HepG2 (cell line): Measurements from ENCODE around the gene NEK7.

Experiments
- ATF7 ChIP-seq, 2 experiments: fragments of 450-650 bp in 1 of 2; sonication (generic) in 1 of 2; formaldehyde crosslinking in 1 of 2; IDR thresholded peaks; 2 replicates each; pipeline versions ENCODE4 v1.4.0 to v1.6.1; 2016 to 2020; ENCODE audit warnings: antibody characterized with exemption in 1 of 2, mild to moderate bottlenecking in 1 of 2, missing genetic modification reagents in 1 of 2
- CREB1 ChIP-seq, 2 experiments: fragments of 450-650 bp in 1 of 2; IDR thresholded peaks; 2 replicates each; pipeline ENCODE4 v1.6.1; 2016 to 2017; ENCODE audit warnings: control low read depth in 1 of 2, mild to moderate bottlenecking in 1 of 2, missing compliant biosample characterization in 1 of 2, missing genetic modification characterization in 1 of 2
- EED ChIP-seq: sonication (generic); formaldehyde crosslinking; IDR thresholded peaks from 2 replicates; pipeline ENCODE4 v1.5.0; 2020; ENCODE audit warnings: mild to moderate bottlenecking, missing genetic modification reagents
- HNRNPH1 ChIP-seq: fragments of 200-400 bp; formaldehyde crosslinking; optimal IDR thresholded peaks from 2 replicates; pipeline ENCODE3; 2017; ENCODE audit warnings: mild to moderate bottlenecking, low read depth, low read length
- JUND ChIP-seq: sonication (generic); formaldehyde crosslinking; IDR thresholded peaks from 2 replicates; pipeline ENCODE4 v1.8.0; 2022; ENCODE audit warnings: mild to moderate bottlenecking, missing genetic modification reagents
- MTA1 ChIP-seq: sonication (generic); formaldehyde crosslinking; IDR thresholded peaks from 2 replicates; pipeline ENCODE4 v1.4.0; 2020; ENCODE audit warnings: missing genetic modification reagents, mild to moderate bottlenecking, borderline replicate concordance
- MTA3 ChIP-seq: sonication (generic); formaldehyde crosslinking; IDR thresholded peaks from 2 replicates; pipeline ENCODE4 v1.4.0; 2020; ENCODE audit warnings: missing genetic modification reagents
- ONECUT2 ChIP-seq: sonication (generic); formaldehyde crosslinking; IDR thresholded peaks from 2 replicates; pipeline ENCODE4 v1.4.0; 2020; ENCODE audit warnings: missing genetic modification reagents
- TAF1 ChIP-seq: sonication (generic); formaldehyde crosslinking; IDR thresholded peaks from 2 replicates; pipeline ENCODE4 v1.4.0; 2020; ENCODE audit warnings: missing genetic modification reagents
- ZNF83 ChIP-seq: sonication (generic); formaldehyde crosslinking; IDR thresholded peaks from 2 replicates; pipeline ENCODE4 v1.4.0; 2020; ENCODE audit warnings: missing genetic modification reagents, mild to moderate bottlenecking, borderline replicate concordance
- TF ChIP-seq, protein P1 (sequence below): sonication (generic); formaldehyde crosslinking; IDR thresholded peaks from 2 replicates; pipeline ENCODE4 v1.4.0; 2020; ENCODE audit warnings: mild to moderate bottlenecking, missing genetic modification reagents

DNA sequence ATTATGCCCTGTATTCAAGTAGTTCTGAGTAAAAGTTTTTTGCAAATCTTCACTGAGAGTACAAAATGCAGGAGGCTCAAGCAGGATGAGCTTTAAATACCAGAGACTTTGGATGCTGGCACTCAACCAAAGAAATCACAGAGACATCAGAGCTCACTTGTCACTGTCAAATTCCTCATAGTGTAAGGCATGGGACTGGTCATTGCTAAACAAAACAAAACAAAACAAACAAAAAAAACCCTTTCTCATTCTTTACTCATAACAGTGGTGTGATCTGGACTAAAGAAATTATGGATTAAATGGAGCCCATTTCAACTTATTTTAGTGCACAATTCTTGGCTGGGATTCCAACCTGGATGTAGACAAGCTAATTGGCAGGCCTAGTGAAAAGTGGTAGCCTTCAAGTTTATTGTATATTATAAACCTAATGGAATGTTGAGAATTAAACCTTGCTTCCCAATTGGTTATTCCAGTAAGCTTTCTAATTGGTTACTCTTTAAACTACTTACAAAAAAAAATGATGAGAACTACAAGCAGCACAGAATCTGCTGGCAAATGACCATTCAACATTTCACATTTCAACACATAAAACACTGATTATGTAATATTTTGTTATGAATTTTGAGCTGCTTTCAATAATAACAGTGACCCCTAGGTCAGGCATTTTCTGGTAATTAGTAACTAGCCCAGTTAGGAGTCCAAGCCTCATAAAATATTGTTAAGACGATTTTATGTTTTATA, 30.6 kb upstream of the NEK7 start:
- TF ChIP-seq, protein P1, sequence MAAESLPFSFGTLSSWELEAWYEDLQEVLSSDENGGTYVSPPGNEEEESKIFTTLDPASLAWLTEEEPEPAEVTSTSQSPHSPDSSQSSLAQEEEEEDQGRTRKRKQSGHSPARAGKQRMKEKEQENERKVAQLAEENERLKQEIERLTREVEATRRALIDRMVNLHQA (CRISPR knock-in tag) = no peak
- TF ChIP-seq JUND (CRISPR knock-in tag) = no peak
- TF ChIP-seq CREB1 (IDR thresholded peaks at IDR 0.05) = no peak
- no peak for TF ChIP-seq CREB1 (CRISPR knock-in tag; IDR thresholded peaks at IDR 0.05)
- TF ChIP-seq ZNF83 (CRISPR knock-in tag) = no peak
- TF ChIP-seq MTA3 = no peak
- no peak for TF ChIP-seq HNRNPH1
- no peak for TF ChIP-seq EED
- no peak for TF ChIP-seq TAF1 (CRISPR knock-in tag)
- no peak for TF ChIP-seq ONECUT2 (CRISPR knock-in tag)
- no peak for TF ChIP-seq MTA1 (CRISPR knock-in tag)
- no peak for TF ChIP-seq ATF7 (IDR thresholded peaks at IDR 0.05)
- no peak for TF ChIP-seq ATF7 (CRISPR knock-in tag; IDR thresholded peaks at IDR 0.05)
